ENCODE data around the gene SMG9.

- TF ChIP-seq, protein P1, sequence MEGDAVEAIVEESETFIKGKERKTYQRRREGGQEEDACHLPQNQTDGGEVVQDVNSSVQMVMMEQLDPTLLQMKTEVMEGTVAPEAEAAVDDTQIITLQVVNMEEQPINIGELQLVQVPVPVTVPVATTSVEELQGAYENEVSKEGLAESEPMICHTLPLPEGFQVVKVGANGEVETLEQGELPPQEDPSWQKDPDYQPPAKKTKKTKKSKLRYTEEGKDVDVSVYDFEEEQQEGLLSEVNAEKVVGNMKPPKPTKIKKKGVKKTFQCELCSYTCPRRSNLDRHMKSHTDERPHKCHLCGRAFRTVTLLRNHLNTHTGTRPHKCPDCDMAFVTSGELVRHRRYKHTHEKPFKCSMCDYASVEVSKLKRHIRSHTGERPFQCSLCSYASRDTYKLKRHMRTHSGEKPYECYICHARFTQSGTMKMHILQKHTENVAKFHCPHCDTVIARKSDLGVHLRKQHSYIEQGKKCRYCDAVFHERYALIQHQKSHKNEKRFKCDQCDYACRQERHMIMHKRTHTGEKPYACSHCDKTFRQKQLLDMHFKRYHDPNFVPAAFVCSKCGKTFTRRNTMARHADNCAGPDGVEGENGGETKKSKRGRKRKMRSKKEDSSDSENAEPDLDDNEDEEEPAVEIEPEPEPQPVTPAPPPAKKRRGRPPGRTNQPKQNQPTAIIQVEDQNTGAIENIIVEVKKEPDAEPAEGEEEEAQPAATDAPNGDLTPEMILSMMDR (conservative IDR thresholded peaks at IDR 0.05 in 1 of 2, IDR thresholded peaks at IDR 0.05 in 1 of 2; ENCODE audit: low read depth in 1 of 2, low read length in 2 of 2), result no peak
- no peak for TF ChIP-seq EZH2 (IDR thresholded peaks at IDR 0.05; ENCODE audit: low read length, missing control alignments)
Observed at GRCh38 chr19:43790587-43790986, 35.8 kb upstream of the SMG9 start.

Data from fibroblast of lung (primary cell).